Measurements from ENCODE around the gene KLF2.

DNA sequence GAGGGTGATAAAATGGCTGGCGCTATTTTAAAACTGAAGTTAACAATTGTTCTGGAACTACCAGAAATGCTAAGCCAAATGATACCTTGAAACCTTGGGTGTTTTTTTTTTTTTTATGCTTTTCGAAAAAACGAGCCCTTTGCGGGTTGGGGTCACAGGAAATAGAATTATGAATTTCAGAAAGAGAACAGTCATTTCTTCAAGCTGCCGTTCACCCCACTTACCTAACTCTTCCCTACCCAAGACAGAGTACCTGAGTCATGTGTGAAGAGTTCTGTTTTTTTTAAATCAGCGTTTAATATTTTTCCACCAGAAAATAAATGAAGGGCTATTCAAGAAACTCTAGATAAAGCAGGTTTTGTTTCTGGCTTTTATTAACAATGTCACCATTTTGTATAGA lies 35.3 kb downstream of the KLF2 start:
- TF ChIP-seq POLR2A (IDR thresholded peaks at IDR 0.05): no peak
- TF ChIP-seq, protein P1, sequence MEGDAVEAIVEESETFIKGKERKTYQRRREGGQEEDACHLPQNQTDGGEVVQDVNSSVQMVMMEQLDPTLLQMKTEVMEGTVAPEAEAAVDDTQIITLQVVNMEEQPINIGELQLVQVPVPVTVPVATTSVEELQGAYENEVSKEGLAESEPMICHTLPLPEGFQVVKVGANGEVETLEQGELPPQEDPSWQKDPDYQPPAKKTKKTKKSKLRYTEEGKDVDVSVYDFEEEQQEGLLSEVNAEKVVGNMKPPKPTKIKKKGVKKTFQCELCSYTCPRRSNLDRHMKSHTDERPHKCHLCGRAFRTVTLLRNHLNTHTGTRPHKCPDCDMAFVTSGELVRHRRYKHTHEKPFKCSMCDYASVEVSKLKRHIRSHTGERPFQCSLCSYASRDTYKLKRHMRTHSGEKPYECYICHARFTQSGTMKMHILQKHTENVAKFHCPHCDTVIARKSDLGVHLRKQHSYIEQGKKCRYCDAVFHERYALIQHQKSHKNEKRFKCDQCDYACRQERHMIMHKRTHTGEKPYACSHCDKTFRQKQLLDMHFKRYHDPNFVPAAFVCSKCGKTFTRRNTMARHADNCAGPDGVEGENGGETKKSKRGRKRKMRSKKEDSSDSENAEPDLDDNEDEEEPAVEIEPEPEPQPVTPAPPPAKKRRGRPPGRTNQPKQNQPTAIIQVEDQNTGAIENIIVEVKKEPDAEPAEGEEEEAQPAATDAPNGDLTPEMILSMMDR (IDR thresholded peaks at IDR 0.05): no peak
- no peak for TF ChIP-seq POLR2AphosphoS5 (IDR thresholded peaks at IDR 0.05)

Measured in stomach (tissue), 4 donors.